ENCODE results near the gene ROBO2.

- TF ChIP-seq POLR2A (IDR thresholded peaks at IDR 0.05) = no peak
- TF ChIP-seq CTCF (IDR thresholded peaks at IDR 0.05) = no peak
Measured at GRCh38 chr3:77303955-77304699, 264.2 kb downstream of the ROBO2 start.
